GM18508 (cell line): ENCODE results near the gene BPIFB6.

ENCODE experiments used
- ATAC-seq: cut with Tn5 transposase; IDR thresholded peaks from one replicate; pipeline ENCODE4 v1.9.1; 2021; ENCODE audit warnings: moderate number of reproducible peaks; ENCODE audit not compliant: insufficient read depth, unreplicated experiment

BPIFB6 gene

DNA sequence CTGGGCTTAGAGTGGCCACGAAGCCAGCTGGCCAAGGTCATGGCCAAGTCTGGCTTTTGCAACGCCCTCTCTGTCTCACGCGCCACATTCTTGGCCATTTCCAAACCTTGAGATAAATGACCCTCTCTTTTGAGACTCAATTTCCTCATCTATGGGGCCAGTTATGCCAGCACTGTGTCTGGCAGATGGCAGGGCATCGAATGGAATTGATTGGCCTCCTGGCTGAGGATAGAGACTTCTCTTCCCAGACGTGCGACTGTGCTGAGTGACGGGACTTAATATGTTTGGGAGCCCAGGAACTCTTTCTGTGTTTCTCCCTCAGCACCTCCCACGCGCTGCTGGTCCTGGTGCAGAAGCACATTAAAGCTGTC is 16.3 kb upstream of the BPIFB6 start:
- ATAC-seq, result no peak

- no peak for ATAC-seq
Observed at GRCh38 chr20:33015700-33016580, 15.5 kb upstream of the BPIFB6 start.

DNA sequence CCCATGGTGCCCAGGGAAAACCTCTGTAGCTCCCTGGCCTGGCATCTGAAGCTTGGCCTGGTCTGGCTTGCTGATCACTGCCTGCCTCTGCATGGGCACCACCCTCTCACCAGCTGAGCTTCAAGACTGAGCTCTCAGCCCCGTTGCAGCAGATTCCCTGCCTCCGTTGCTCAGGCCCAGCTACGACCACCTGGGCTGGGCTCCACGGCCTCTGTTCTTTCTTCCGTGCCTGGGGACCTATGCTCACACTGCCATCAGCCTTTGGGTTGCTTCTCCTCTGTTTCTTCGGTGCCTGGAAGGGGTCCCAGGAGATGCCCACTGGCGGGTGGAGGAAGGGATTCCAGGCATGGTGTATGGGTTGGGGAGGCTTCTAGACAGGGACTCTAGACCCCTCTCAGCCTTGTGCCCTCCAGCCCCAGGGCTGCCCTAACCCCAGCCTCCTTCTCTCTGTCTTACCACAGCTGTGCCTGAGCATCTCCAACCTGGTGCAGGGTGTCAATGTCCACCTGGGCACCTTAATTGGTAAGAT is 14.8 kb upstream of the BPIFB6 start:
- no peak for ATAC-seq

- no peak for ATAC-seq
Observed at GRCh38 chr20:33017542-33017941, 13.9 kb upstream of the BPIFB6 start.

GRCh38 chr20:33018169-33018931 is 13.1 kb upstream of the BPIFB6 start:
- no peak for ATAC-seq

GRCh38 chr20:33019465-33020277 is 11.8 kb upstream of the BPIFB6 start:
- no peak for ATAC-seq

DNA sequence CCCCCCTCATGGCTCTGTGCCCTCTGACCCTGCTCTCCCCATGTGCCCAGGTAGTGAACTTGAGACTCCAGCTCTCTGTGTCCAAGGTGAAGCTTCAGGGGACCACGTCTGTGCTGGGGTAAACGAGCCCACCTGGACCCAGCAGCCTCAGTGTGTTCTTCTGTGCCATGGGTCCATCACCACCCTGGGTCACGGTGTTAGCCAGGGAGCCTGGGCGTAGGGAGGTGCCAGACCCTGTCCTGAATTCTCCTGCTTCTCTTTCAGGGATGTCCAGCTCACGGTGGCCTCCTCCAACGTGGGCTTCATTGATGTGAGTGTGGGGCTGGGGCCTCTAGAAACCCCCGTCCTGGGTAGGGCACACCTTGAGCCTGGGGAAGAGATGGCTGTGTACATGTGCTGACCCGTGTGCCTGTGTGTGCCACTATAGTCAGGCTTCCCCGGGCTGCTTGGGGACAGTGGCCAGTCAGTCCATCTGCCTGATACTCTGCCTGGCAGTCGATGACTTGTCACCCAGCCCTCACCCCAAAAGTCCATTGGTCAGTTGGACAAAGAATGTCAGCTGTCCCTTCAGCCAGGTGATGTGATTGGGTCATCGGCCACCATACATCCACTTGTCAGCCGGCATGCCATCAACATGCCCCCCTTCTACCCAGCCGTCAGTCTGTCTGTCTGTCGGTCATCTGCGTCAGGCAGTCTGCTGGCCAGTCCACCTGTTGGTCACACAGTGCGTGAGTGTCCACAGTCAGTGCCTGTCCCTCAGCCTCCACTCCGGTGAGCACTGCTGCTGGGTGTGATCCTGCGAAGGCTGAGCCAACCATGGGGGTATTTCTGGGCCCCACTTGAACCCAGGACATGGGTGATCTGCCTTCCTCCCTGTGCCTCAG is 10.9 kb upstream of the BPIFB6 start:
- no peak for ATAC-seq

DNA sequence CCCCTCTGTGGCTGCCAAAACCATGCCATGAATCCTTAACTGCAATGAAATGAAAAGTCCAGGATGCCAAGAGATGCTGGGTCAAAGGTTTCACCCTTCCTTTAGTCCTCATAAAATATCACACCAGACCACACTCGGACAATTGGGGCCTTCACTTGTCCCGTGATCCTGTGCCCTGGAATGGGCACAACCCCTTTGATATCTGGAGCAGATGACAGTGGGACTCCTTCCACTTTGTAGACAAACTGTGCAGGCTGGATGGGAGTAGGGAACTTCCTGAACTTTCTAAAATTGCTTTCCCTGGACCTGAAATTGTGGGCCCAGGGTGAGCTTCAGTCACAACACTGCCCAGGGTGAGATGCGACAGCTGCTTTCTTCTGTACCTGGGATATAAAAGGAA is 9.6 kb upstream of the BPIFB6 start:
- no peak for ATAC-seq

- ATAC-seq, result no peak
Observed at GRCh38 chr20:33022289-33022688, 9.2 kb upstream of the BPIFB6 start.

DNA sequence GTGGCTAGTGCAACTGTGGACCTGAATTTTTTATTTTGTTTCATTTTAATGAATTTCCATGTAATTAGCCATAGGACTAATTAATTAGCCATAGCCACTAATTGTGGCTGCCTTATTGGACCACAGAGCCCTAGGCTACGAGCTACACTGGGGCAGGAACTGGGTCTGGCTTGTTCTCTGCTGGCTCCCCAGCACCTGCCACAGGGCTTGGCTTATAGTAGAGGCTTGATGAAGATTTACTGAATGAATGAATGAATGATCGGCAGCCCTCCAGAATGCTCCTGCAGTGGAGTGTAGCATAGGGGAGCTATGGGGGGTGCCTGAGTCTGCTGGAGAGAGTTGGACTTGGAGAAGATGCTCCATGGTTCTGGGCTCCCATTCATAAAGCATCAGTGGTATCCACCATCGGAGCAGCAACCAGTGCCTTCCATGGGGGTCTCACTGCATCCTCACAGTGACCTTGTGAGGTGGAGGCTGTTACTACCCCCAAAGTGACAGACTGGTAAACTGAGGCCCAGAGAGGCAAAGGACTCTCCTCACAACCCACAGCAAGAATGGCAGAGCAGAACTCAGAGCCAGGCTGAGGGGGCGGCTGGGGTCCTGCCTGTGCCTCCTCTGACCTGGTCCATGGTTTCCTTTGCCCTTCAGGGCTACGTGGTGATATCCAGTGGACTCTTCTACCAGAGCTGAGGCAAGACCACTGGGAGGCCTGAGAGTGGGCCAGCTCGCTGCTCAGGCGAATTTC is 8.6 kb upstream of the BPIFB6 start:
- ATAC-seq, result no peak

DNA sequence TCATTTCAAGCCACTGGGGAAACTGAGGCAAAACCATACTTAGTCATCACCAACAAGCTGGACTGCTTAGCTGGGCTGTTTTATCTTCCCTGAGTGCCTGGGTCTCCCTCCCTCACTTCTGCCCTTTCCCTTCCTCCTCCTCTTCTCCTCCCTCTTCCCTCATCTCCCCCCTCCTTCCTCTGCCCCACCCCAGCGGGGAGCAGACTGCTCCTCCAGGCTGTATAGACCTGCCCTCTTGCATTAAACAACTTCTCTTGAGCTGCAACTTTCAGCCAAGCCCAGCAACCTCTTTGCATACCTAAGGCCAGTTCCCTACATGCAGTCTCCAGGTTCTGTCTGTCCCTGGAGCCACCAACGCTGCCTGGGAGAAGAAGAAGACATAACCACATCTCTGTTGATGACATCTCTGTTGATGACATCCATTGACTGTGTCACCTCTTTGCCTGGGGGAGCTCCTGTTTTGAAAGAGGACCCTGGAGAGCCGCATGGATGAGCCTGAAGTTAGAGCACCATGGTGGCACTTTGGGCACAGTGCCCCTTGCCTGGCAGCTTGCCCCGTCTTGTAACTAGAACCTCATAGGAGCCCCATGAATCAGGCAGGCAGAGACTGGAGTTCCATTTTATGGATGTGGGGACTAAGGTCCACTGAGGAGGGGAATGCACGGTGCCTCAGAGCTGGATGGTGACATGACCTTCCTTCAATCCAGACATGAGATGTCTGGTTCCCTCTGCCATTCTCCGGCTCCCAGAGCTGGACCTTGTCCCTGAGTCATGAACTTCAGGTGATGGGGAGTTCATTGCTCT is 7.8 kb upstream of the BPIFB6 start:
- no peak for ATAC-seq

- no peak for ATAC-seq
Observed at GRCh38 chr20:33024243-33024560, 7.2 kb upstream of the BPIFB6 start.

DNA sequence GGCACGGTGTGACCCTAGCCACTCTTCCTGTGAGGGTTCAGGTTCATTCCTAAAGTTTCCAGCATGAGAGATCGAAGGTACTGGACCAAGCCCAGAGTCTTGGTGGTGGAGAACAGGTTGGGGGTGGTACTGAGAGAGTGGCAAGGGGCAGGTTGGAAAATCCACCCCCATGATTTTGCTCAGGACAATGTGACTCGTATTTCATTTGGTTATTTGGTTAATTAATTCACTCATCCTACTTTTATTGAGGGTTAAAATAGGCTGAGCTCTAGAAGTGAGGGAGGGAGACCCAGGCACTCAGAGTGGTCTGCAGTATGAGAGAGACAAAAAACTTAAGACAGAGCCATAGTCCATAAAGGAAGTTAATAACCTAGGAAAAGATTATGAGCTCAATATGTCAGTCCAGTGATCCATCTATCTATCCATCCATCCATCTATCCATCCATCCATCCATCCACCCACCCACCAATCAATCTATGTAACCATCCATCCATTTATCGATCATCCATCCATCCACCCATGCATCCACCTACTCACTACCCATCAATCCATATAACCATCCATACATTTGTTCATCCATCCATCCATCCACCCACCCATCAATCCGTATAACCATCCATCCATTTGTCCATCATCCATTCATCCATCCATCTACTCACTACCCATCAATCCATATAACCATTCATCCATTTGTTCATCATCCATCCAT is 6.7 kb upstream of the BPIFB6 start:
- no peak for ATAC-seq

DNA sequence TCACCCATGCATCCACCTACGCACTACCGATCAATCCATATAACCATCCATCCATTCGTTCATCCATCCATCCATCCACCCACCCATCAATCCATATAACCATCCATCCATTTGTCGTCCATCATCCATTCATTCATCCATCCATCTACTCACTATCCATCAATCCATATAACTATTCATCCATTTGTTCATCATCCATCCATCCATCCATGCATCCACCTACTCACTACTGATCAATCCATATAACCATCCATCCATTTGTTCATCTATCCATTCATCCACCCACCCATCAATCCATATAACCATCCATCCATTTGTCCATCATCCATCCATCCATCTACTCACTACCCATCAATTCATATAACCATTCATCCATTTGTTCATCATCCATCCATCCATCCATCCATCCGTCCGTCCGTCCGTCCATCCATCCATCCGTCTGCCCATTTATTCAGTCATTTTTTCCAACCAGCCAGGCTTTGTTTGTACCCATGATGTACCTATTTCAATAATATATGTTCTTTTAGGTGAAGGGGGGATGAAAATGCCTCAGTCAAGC is 6.1 kb upstream of the BPIFB6 start:
- ATAC-seq, result no peak

GRCh38 chr20:33026072-33026778 is 5.2 kb upstream of the BPIFB6 start:
- no peak for ATAC-seq

GRCh38 chr20:33026779-33027759 is 4.4 kb upstream of the BPIFB6 start:
- ATAC-seq, result no peak
